IMR-90 (cell line): ENCODE measurements around the gene DNM1. TPM values are rescaled to one million over a fixed set of nuclear protein-coding genes. Genes with fewer than 3 reads are reported as not detected.

Experiments used
- ATAC-seq: fragments of 200-7000 bp; cut with Tn5 transposase; 2 replicates; pipeline ENCODE4 v1.9.1; 2020; ENCODE audit warnings: low read depth, mild to moderate bottlenecking, moderate library complexity
- BruUV-seq: library from RNA; stranded (reverse); fragments of 400-500 nt; replicated peaks from 2 replicates; lab custom pipeline; 2021; lab: Mats Ljungman, UMichigan
- CTCF ChIA-PET: fragments of 300-600 bp; formaldehyde crosslinking; extraction: SDS; loops from one replicate; lab custom pipeline; 2021; ENCODE audit warnings: antibody characterized with exemption; lab: Yijun Ruan, JAX
- POLR2A ChIA-PET: fragments of 300-600 bp; sonication (Branson Sonifier 250); formaldehyde crosslinking; loops from one replicate; lab custom pipeline; 2022; ENCODE audit warnings: antibody characterized with exemption; ENCODE audit not compliant: unreplicated experiment; lab: Charles Lee
- DNase-seq: peaks from one replicate; pipeline ENCODE4 v3.0.0; 2013
- H2AFZ ChIP-seq: replicated peaks from 2 replicates; pipeline ENCODE3; 2013; ENCODE audit warnings: low read length, mild to moderate bottlenecking; ENCODE audit not compliant: poor library complexity
- H2AK5ac ChIP-seq: 2 replicates; pipeline ENCODE4 v1.6.1; 2013; ENCODE audit warnings: low read depth, low read length, inconsistent platforms
- H2AK9ac ChIP-seq: replicated peaks from 2 replicates; pipeline ENCODE3; 2013; ENCODE audit warnings: mild to moderate bottlenecking, low read depth, low read length, moderate library complexity; ENCODE audit not compliant: poor library complexity
- H2BK120ac ChIP-seq: 2 replicates; pipeline ENCODE4 v1.6.1; 2013; ENCODE audit warnings: low read depth, low read length, inconsistent platforms
- H2BK15ac ChIP-seq: 3 replicates; pipeline ENCODE4 v1.6.1; 2013; ENCODE audit warnings: low read depth, low read length, inconsistent platforms
- H2BK20ac ChIP-seq: 2 replicates; pipeline ENCODE4 v1.6.1; 2013; ENCODE audit warnings: low read depth, mild to moderate bottlenecking, inconsistent platforms, low read length, moderate library complexity
- H2BK5ac ChIP-seq: 2 replicates; pipeline ENCODE4 v1.6.1; 2013; ENCODE audit warnings: mild to moderate bottlenecking, low read depth, low read length, inconsistent platforms; ENCODE audit not compliant: poor library complexity, severe bottlenecking
- H3K14ac ChIP-seq: replicated peaks from 2 replicates; pipeline ENCODE4 v1.6.1; 2013; ENCODE audit warnings: low read depth, low read length, inconsistent platforms
- H3K18ac ChIP-seq: 2 replicates; pipeline ENCODE4 v1.6.1; 2013; ENCODE audit warnings: low read depth, low read length, control low read depth
- H3K23ac ChIP-seq: 2 replicates; pipeline ENCODE4 v1.6.1; 2013; ENCODE audit warnings: low read depth, low read length, inconsistent platforms
- H3K27ac ChIP-seq: 2 replicates; pipeline ENCODE4 v1.5.1; 2013; ENCODE audit warnings: mild to moderate bottlenecking, control low read depth, low read length; ENCODE audit not compliant: insufficient read depth
- H3K27me3 ChIP-seq: 2 replicates; pipeline ENCODE4 v1.6.1; 2013; ENCODE audit warnings: low read length; ENCODE audit not compliant: control insufficient read depth, insufficient read depth
- H3K36me3 ChIP-seq: 2 replicates; pipeline ENCODE4 v1.6.1; 2013; ENCODE audit warnings: low read length, mixed read lengths; ENCODE audit not compliant: control insufficient read depth, insufficient read depth
- H3K4ac ChIP-seq: 2 replicates; pipeline ENCODE4 v1.6.1; 2013; ENCODE audit warnings: low read depth, low read length, inconsistent platforms
- H3K4me1 ChIP-seq: 2 replicates; pipeline ENCODE4 v1.6.1; 2013; ENCODE audit warnings: low read length, mixed read lengths; ENCODE audit not compliant: control insufficient read depth, insufficient read depth
- H3K4me2 ChIP-seq: 2 replicates; pipeline ENCODE4 v1.6.1; 2013; ENCODE audit warnings: low read depth, mild to moderate bottlenecking, control low read depth, low read length, moderate library complexity
- H3K4me3 ChIP-seq: 2 replicates; pipeline ENCODE4 v1.5.1; 2013; ENCODE audit warnings: low read depth, mild to moderate bottlenecking, control low read depth, low read length, moderate library complexity; ENCODE audit not compliant: insufficient read depth
- H3K56ac ChIP-seq: 2 replicates; pipeline ENCODE4 v1.6.1; 2013; ENCODE audit warnings: low read length, inconsistent platforms; ENCODE audit not compliant: insufficient read depth; ENCODE audit errors: extremely low read depth
- H3K79me1 ChIP-seq, 2 experiments: 2 replicates each; pipeline ENCODE4 v1.6.1; 2013; ENCODE audit warnings: low read length in 2 of 2, inconsistent platforms in 1 of 2, low read depth in 1 of 2
- H3K9ac ChIP-seq: 2 replicates; pipeline ENCODE4 v1.6.1; 2013; ENCODE audit warnings: low read depth, low read length, control low read depth
- H3K9me1 ChIP-seq: 2 replicates; pipeline ENCODE4 v1.6.1; 2013; ENCODE audit warnings: low read length, inconsistent platforms; ENCODE audit not compliant: insufficient read depth
- H3K9me3 ChIP-seq: 2 replicates; pipeline ENCODE4 v1.6.1; 2013; ENCODE audit warnings: low read length; ENCODE audit not compliant: control insufficient read depth, insufficient read depth
- H4K20me1 ChIP-seq: 2 replicates; pipeline ENCODE4 v1.6.1; 2013; ENCODE audit warnings: low read length, inconsistent platforms; ENCODE audit not compliant: insufficient read depth
- H4K5ac ChIP-seq: 2 replicates; pipeline ENCODE4 v1.6.1; 2013; ENCODE audit warnings: mild to moderate bottlenecking, low read depth, low read length, control low read depth
- H4K8ac ChIP-seq, 2 experiments: 2 replicates each; pipeline ENCODE4 v1.6.1; 2013; ENCODE audit warnings: low read depth in 2 of 2, low read length in 2 of 2, control low read depth in 1 of 2, inconsistent platforms in 1 of 2
- H4K91ac ChIP-seq: 2 replicates; pipeline ENCODE4 v1.6.1; 2013; ENCODE audit warnings: low read depth, low read length, inconsistent platforms; ENCODE audit not compliant: insufficient read depth
- BHLHE40 ChIP-seq: fragments of 150-350 bp; IDR thresholded peaks from 2 replicates; pipeline ENCODE4 v1.6.1; 2016; ENCODE audit warnings: mild to moderate bottlenecking, low read depth, low read length
- CEBPB ChIP-seq: IDR thresholded peaks from 2 replicates; pipeline ENCODE4 v1.6.1; 2012; ENCODE audit warnings: low read depth, low read length, improper control_type of control experiment
- CHD1 ChIP-seq: IDR thresholded peaks from 2 replicates; pipeline ENCODE4 v1.6.1; 2012; ENCODE audit warnings: low read depth, low read length, improper control_type of control experiment
- MAZ ChIP-seq: IDR thresholded peaks from 2 replicates; pipeline ENCODE4 v1.6.1; 2012; ENCODE audit warnings: low read depth, mild to moderate bottlenecking, low read length, improper control_type of control experiment, moderate library complexity, borderline replicate concordance
- RCOR1 ChIP-seq: IDR thresholded peaks from 2 replicates; pipeline ENCODE4 v1.6.1; 2012; ENCODE audit warnings: mild to moderate bottlenecking, low read length, improper control_type of control experiment; ENCODE audit not compliant: insufficient replicate concordance
- RFX5 ChIP-seq: IDR thresholded peaks from 2 replicates; pipeline ENCODE4 v1.8.0; 2012; ENCODE audit warnings: low read depth, mild to moderate bottlenecking, low read length, moderate library complexity
- WGBS, 2 experiments: methylation state at CpG; one replicate each; pipeline versions ENCODE4 v1.1.5 to v1.1.7; 2013; ENCODE audit warnings: missing lambda C conversion rate in 2 of 2; ENCODE audit not compliant: insufficient read length in 1 of 2; ENCODE audit errors: extremely low coverage in 2 of 2; 5-methylcytosine and 5-hydroxymethylcytosine counted together
- dilution Hi-C: fragments of 300-500 bp; cut with HindIII; formaldehyde crosslinking; loops from one replicate; pipeline ENCODE4 v1.14.3; 2018; ENCODE audit warnings: low sequenced_read_pairs; ENCODE audit not compliant: unreplicated experiment
- in situ Hi-C: fragments of 300-500 bp; cut with MboI; formaldehyde crosslinking; loops from 3 replicates; pipeline ENCODE4 v1.14.3; 2019; ENCODE audit warnings: low sequenced_read_pairs, inconsistent platforms, mixed read lengths
- intact Hi-C: fragments of 100-400 bp; cut with micrococcal nuclease; formaldehyde crosslinking; loops from 2 replicates; pipeline ENCODE4 v1.10.0; 2022
- polyA plus RNA-seq, 3 experiments: library from polyadenylated mRNA; depleted of rRNA; stranded (reverse); fragments of >200 nt; gene quantifications; 2 replicates each; pipeline ENCODE4 v1.2.3, GENCODE V29; 2012; ENCODE audit warnings: low replicate concordance in 1 of 3
- total RNA-seq: library from RNA; depleted of rRNA; stranded (reverse); fragments of >200 nt; gene quantifications from 2 replicates; pipeline ENCODE4 v1.2.3, GENCODE V29; 2012

The DNM1 gene
- total and polyA plus RNA-seq, 2 of the 4 experiments (the other 2 are of a cell fraction) = 13.6 to 17.7 TPM

DNA sequence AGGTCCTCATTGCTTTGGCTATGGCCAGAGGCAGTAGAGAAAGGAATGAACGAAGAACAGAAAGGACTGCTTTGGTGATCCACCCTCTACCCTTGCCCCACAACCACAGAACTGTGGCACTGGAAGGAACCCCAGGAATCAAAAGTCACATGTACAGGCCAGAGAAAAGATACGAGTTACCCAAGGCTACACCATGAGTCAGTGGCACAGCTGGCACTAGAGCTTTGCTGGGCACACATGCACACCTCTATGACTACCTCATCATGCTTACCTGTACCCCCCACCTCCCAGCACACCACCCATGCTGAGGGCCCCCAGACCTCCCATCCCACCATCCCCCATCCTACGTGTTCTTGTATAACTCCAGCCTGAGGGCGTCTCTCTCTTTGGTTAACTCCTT is 59.5 kb downstream of the DNM1 start:
- no peaks in the 10 kb centered on the region for H3K4me1 ChIP-seq

More for the DNA sequence above, 59.5 kb downstream of the DNM1 start:
- Histone ChIP-seq H2BK120ac (no peak overlapping the region), H3K4me2 (no peak overlapping the region), H3K18ac (no peak overlapping the region), H3K4ac (no peak overlapping the region), H2AFZ (no peak overlapping the region), H2AK5ac (no peak overlapping the region), H4K20me1 (peaks cover 4% of the 10 kb centered on the region; the same call in 1 of the 2 replicates), H4K8ac (no peak overlapping the region), H3K23ac (no peak overlapping the region), H3K56ac (no peak overlapping the region), H2BK15ac (no peak overlapping the region), H4K91ac (no peak overlapping the region), H3K79me1 (peaks cover 17 to 33% of the 10 kb centered on the region in 2 experiments; a peak in 3 of 4 replicates), H4K5ac (no peak overlapping the region), H2BK20ac (no peak overlapping the region), H3K27ac (no peak overlapping the region), H3K9me3 (no peaks in the 10 kb centered on the region), H3K9ac (no peak overlapping the region), H3K9me1 (peaks cover 4% of the 10 kb centered on the region; the same call in 1 of the 2 replicates), H3K4me3 (no peak overlapping the region), H3K14ac (no peak overlapping the region), H3K27me3 (no peaks in the 10 kb centered on the region), H2BK5ac (no peak overlapping the region), H3K36me3 (peaks cover 84% of the 10 kb centered on the region), H2AK9ac (no peak overlapping the region)
- intact Hi-C loops (no loop called here), in situ Hi-C loops (no loop called here), dilution Hi-C loops (no loop called here)
- ChIA-PET CTCF (interaction anchor here (0.6 kb wide), 1 partner anchor 61 kb away, joined by 4 read pairs; no protein-coding TSS in a partner anchor), POLR2A (no interaction called here)
- ATAC-seq (no peak), DNase-seq (no peak)
- no TSS peak for BruUV-seq
- WGBS, 2 experiments = 100% methylated on average over 1 of the region's 4 CpGs; no CpG with 5 or more reads in 1 of the 2 experiments
- TF ChIP-seq MAZ (no peak), RFX5 (no peak), CEBPB (no peak), CHD1 (no peak), BHLHE40 (no peak), RCOR1 (no peak)
